GM12891 (cell line): ENCODE measurements around the gene TRPM3.

Experiments
- POLR2A ChIP-seq: IDR thresholded peaks from 2 replicates; pipeline ENCODE4 v1.6.1; 2011; ENCODE audit warnings: low read depth, low read length, control low read depth
- POLR2AphosphoS5 ChIP-seq: IDR thresholded peaks from 2 replicates; pipeline ENCODE4 v1.6.1; 2011; ENCODE audit warnings: low read depth, low read length, control low read depth
- TAF1 ChIP-seq: IDR thresholded peaks from 2 replicates; pipeline ENCODE4 v1.6.1; 2011; ENCODE audit warnings: low read depth, low read length, control low read depth

- TF ChIP-seq POLR2AphosphoS5 (no peak), POLR2A (no peak), TAF1 (no peak)
Measured at GRCh38 chr9:70950270-70950669, 171.2 kb downstream of the TRPM3 start.
